NB4 (cell line): ENCODE data around the gene MYO16.
"Not testable (repeated sequence)": the region's sequence is repeated elsewhere in the genome, so short reads cannot be mapped to it uniquely, and the experiment has no call there.

ENCODE experiments used
- POLR2A ChIP-seq: IDR thresholded peaks from 2 replicates; pipeline ENCODE4 v1.6.1; 2011; ENCODE audit warnings: mild to moderate bottlenecking; ENCODE audit not compliant: insufficient read length; ENCODE audit errors: extremely low read depth
- TF ChIP-seq, protein P1 (sequence below): IDR thresholded peaks from one replicate; pipeline ENCODE4 v1.5.1; 2012; ENCODE audit warnings: low read depth, low read length
- TF ChIP-seq, protein P2 (sequence below): IDR thresholded peaks from 2 replicates; pipeline ENCODE4 v1.6.1; 2011; ENCODE audit warnings: low read depth, low read length

DNA sequence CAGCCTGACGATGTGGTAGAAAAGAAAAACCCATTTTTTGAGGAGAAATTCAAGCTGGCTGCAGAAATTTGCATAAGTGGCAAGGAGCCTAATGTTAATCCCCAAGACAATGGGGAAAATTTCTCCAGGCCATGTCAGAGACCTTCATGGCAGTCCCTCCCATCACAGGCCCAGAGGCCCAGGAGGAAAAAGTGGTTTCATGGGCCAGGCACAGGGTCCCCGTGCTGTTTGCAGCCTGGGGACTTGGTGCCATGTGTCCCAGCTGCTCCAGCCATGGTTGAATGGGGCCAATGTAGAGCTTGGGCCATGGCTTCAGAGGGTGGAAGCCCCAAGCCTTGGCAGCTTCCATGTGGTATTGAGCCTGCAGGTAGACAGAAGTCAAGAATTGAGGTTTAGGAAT is 153.1 kb downstream of the MYO16 start:
- TF ChIP-seq, protein P1, sequence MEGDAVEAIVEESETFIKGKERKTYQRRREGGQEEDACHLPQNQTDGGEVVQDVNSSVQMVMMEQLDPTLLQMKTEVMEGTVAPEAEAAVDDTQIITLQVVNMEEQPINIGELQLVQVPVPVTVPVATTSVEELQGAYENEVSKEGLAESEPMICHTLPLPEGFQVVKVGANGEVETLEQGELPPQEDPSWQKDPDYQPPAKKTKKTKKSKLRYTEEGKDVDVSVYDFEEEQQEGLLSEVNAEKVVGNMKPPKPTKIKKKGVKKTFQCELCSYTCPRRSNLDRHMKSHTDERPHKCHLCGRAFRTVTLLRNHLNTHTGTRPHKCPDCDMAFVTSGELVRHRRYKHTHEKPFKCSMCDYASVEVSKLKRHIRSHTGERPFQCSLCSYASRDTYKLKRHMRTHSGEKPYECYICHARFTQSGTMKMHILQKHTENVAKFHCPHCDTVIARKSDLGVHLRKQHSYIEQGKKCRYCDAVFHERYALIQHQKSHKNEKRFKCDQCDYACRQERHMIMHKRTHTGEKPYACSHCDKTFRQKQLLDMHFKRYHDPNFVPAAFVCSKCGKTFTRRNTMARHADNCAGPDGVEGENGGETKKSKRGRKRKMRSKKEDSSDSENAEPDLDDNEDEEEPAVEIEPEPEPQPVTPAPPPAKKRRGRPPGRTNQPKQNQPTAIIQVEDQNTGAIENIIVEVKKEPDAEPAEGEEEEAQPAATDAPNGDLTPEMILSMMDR, result not testable (repeated sequence)
- TF ChIP-seq, protein P2, sequence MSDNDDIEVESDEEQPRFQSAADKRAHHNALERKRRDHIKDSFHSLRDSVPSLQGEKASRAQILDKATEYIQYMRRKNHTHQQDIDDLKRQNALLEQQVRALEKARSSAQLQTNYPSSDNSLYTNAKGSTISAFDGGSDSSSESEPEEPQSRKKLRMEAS, result not testable (repeated sequence)
- TF ChIP-seq POLR2A, result not testable (repeated sequence)
